Endothelial cell of hepatic sinusoid (primary cell): ENCODE data around the gene PAPLN.
"Not testable (repeated sequence)": the region's sequence is repeated elsewhere in the genome, so short reads cannot be mapped to it uniquely, and the experiment has no call there.

Experiments used
- in situ Hi-C: cut with HindIII; loops from 2 replicates; pipeline ENCODE4 v1.10.0; 2017; ENCODE audit warnings: low sequenced_read_pairs

PAPLN gene

DNA sequence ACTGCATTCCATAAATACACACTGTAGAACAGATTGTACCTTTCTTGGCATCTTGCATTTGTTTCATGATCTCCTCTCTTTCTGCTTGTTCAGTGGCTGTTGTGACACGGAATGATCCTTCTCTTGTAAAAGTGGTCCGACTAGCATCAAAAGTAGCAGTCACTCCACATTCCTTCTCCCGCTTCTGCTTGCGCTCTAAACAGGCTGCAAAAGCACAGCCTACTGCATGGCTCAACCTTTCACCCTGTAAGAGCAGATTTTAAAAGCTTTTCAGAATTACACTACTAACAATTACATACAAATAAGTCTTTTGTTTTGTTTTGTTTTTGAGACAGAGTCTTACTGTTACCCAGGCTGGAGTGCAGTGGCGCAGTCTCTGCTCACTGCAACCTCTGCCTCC, 49.8 kb downstream of the PAPLN start:
- in situ Hi-C loops, result loop anchor here (5.0 kb wide), 2 partner anchors 105 to 180 kb away; no protein-coding TSS in a partner anchor

DNA sequence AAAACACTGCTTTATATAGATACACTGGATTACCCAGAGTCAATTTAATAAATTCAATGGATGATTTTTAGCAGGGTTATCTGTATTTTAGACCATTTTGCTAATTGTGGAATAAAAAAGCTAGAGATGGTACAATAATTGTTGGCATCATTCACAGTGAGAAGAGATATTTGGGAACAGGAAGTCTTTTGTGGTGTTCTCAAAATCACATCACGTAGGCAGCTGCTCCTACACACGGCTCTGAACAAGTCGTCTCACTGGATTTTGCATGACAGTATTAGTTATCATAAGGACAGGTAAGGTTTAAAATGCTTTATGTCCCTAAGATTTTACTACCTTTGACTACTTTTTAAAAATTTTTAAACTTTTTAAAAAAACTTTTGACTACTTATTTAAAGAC, 52.0 kb downstream of the PAPLN start:
- in situ Hi-C loops, result loop anchor here (5.0 kb wide), 2 partner anchors 103 to 178 kb away; no protein-coding TSS in a partner anchor

DNA sequence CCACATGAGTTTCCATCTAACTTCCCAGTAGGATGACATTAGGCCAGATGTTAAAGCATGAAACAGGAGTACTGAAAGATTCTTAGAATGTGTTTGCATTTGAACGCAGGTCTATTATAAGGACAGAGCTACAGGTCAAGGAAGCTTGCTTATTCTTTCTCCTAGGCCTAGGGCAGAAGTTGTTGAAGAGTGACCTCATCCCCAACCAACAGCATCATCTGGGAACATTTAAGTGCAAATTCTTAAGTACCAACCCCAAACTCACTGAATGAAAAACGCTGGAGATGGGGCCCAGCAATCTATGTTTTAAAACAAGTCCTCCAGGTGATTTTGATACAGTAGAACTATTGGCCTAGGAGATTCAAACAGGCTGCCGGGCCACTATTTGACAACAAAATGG, 52.4 kb downstream of the PAPLN start:
- in situ Hi-C loops, result loop anchor here (5.0 kb wide), 2 partner anchors 103 to 178 kb away; no protein-coding TSS in a partner anchor

DNA sequence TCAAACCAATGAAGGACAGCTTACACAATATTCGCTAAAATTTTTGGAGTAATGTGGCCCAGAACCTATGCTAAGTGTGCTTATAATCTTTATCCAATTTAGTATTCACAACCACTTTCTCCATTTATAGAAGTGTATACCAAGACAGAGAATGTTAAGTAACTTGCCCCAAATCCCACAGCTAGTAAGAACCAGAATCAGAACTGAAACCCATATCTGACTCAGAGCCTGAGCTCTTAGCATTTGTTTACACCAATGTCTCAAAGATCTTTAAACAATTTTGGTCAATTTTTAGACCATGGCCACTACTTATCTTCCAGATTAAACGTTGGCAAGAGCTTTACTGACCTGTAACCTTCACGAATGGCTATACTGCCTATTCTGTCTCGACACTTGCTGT, 53.0 kb downstream of the PAPLN start:
- in situ Hi-C loops, result no loop called here

DNA sequence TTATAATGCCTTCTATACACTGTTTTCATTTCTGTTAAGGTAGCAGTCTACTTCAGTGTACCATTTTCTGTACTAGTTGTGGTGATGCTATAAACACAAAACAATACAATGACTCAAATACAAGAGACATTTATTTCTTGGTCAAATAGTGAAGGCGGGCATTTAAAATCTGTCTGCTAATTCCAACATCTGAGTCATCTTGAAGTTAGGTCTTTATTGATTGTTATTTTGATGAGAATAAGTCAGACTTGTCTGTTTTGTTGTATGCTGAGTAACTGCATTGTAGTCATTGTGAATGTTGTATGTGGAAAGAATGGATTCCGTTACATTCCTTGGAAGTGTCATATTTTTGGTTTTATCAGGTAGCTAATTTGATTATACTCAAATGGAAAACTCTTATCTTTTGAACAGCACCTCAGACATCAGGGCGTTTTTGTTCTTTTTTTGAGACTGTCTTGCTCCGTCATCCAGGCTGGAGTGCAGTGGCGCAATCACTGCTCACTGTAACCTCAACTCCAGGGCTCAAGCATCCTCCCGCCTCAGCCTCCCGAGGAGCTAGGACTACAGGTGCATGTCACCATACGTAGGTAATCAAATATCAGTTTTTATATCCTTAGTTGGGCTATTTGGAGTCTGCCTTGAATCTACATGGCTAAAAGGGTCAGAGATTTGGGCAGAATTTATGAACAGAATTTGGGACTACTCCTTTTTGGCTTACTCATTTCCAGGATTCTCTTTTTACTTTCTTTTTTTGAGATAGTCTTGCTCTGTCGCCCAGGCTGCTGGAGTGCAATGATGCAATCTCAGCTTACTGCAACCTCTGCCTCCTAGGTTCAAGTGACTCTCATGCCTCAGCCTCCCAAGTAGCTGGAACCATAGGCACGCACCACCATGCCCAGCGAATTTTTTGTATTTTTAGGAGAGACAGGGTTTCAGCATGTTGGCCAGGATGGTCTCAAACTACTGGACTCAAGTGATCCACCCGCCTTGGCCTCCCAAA, 56.8 kb downstream of the PAPLN start:
- in situ Hi-C loops, result no loop called here

DNA sequence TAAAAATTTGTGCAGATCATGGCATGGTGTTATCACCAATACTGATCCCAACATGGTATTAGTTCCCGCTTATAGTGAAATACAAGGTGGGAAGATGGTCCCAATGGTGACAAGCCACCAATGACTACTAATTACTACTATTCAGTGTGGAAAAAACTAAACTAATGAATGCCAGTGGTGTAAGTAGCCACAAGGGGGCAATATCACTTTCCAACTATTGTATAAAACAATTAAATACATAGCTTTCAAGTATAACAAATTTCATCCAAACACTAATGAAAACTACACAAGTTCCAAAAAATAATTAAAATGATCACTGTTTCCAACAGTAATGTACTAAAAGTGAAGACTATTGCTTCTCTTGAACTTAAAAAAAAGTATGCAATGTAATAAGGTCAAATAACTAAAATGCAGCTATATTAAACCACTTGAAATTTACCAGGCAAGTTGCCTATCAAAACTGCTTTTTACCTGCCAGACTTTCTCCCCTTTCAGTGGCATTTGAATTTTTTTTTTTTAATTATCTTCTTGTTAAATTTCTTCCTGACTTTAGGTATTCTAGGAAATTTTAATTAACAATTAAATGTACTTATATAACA, 58.0 kb downstream of the PAPLN start:
- in situ Hi-C loops, result no loop called here

DNA sequence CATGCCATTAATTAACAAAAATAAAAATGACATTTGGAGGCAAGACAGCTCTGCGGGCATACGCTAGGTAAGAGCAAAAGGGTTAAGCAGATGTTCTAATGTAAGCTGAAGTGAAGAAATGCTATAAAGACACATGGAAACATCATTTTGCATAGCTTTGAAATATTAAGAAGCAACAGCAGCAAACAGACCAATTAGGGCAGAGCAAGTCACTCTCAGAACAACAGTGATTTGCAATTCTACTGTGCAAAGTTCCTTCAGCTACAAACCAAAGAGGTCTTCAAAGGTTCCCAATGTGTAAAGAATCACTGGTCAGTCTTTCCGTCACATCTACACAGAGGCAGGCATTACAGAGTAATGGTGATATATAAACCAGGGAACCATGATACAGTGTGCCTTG, 68.2 kb downstream of the PAPLN start:
- in situ Hi-C loops, result no loop called here

DNA sequence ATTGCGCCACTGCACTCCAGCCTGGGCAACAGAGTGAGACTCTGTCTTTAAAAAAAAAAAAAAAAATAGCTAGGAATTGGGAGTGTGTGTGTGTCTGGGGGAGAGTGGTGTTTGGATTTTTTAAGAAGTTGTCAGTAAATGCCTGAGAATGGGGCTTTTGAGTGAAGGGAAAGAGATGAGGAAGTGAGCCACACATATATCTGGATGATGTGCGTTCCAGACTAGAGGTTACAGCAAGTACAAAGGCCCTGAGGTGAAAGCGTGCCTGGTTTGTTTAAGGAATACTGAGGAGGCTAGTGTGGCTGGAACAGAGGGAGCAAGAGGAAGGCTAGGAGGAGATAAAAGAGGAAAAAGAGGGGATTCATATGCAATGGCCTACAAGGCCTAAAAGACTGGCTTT, 70.0 kb downstream of the PAPLN start:
- in situ Hi-C loops, result no loop called here

DNA sequence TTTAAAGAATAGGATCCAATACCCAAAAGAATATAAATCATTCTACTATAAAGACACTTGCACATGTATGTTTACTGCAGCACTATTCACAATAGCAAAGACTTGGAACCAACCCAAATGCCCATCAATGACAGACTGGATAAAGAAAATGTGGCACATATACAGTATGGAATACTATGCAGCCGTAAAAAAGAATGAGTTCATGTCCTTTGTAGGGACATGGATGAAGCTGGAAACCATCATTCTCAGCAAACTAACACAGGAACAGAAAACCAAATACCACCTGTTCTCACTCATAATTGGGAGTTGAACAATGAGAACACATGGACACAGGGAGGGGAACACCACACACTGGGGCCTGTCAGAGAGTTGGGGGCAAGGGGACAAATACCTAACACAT, 71.9 kb downstream of the PAPLN start:
- in situ Hi-C loops, result not testable (repeated sequence)

DNA sequence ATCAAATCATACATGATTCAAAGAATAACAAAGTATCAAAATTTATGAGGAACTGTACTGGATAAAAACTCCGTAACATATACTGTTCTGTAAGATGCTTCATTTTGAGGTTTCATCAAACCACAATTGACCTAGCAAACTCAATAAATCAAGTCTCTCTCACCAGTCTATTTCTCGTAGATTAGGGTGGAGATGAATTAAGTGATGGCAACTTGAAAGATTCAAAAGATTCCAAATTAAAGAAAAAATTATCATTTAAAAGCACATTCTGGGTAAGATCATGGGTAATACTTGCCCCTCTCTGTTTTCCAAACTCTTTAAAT, 74.4 kb downstream of the PAPLN start:
- in situ Hi-C loops, result no loop called here

DNA sequence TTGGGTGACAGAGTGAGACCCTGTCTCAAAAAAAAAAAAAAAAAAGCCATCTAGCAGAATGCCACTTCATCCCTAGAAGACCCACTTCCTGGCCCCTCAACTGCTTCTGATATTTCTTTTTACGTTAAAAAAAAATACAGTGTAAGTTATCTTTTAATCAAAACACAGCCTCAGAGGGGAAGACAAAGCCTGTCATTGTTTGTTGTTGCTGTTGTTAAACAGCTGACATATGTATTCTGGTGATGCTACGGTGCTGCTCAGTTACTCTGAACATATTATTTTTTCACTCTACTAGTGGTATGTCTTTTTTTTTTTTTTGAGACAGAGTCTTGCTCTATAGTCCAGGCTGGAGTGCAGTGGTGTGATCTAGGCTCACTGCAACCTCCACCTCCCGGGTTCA, 75.4 kb downstream of the PAPLN start:
- in situ Hi-C loops, result no loop called here

DNA sequence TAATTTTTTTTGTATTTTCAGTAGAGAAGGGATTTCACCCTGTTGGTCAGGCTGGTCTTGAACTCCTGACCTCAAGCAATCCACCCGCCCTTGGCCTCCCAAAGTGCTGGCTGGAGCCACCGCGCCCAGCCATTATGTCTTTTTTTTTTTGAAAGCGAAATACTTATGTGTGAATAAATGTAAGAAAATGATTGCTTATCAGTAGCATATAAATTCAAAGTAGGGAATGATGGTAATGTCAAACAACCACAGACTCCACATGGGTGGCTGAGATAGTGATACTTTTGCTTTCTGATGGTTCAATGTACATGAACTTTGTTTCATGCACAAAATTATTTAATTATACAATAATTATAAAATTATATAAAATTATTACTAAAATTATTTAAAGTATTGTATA, 75.8 kb downstream of the PAPLN start:
- in situ Hi-C loops, result no loop called here

DNA sequence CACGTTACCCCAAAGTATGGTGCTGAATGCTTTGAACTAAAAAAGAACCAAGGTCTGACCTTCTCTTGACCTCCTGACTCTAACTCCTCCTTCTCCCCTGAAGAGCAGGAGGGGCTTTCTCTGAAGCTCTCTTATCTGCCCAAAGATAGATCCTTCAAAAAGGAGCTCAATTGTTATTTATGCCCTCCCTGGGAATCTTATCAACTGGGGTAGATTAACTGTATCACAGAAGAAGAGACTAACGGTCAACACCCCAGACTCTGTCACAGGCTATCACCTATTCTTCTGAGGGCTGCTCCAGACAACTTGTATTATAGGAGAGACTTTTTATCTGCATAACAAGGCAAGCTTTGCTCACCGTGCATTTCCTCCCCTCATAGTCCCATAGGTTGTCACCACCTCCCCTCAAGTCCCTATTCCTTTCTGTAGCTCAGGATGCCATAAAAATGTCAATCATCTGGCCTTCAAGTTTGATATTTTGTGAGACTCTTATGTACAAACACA, 86.6 kb downstream of the PAPLN start:
- in situ Hi-C loops, result loop anchor here (5.0 kb wide), 1 partner anchor 68 kb away; no protein-coding TSS in a partner anchor
